Activated CD4-positive, alpha-beta T cell treated with anti-CD3 and anti-CD28 coated beads, Interleukin-2, amount 10 ng/mL, durations not matched to agents 24 days and 14 days (primary cell): Measurements from ENCODE around the gene ADCYAP1. TPM values are rescaled to one million over a fixed set of nuclear protein-coding genes. Genes with fewer than 3 reads are reported as not detected.

Experiments
- DNase-seq: peaks from one replicate; pipeline ENCODE4 v3.0.0; 2022
- H3K27ac Mint-ChIP-seq: one replicate; pipeline ENCODE4 v1.8.0; 2022; ENCODE audit warnings: mild to moderate bottlenecking, mixed read lengths
- H3K27me3 Mint-ChIP-seq: one replicate; pipeline ENCODE4 v1.8.0; 2022; ENCODE audit warnings: mixed read lengths
- H3K36me3 Mint-ChIP-seq: one replicate; pipeline ENCODE4 v1.8.0; 2022; ENCODE audit warnings: low read depth, mild to moderate bottlenecking, mixed read lengths
- H3K4me1 Mint-ChIP-seq: one replicate; pipeline ENCODE4 v1.8.0; 2021; ENCODE audit warnings: mixed read lengths
- H3K4me3 Mint-ChIP-seq: one replicate; pipeline ENCODE4 v1.8.0; 2022; ENCODE audit warnings: mild to moderate bottlenecking, moderate library complexity, mixed read lengths
- H3K9me3 Mint-ChIP-seq: one replicate; pipeline ENCODE4 v1.8.0; 2021; ENCODE audit warnings: mixed read lengths
- intact Hi-C: fragments of 100-400 bp; cut with micrococcal nuclease; formaldehyde crosslinking; loops from one replicate; pipeline ENCODE4 v1.15.1; 2023
- total RNA-seq: library from RNA; stranded (reverse); gene quantifications from 2 replicates; pipeline ENCODE4 v1.2.3, GENCODE V29; 2022

The ADCYAP1 gene
- total RNA-seq, 1 donor from 2014 or later: not detected

DNA sequence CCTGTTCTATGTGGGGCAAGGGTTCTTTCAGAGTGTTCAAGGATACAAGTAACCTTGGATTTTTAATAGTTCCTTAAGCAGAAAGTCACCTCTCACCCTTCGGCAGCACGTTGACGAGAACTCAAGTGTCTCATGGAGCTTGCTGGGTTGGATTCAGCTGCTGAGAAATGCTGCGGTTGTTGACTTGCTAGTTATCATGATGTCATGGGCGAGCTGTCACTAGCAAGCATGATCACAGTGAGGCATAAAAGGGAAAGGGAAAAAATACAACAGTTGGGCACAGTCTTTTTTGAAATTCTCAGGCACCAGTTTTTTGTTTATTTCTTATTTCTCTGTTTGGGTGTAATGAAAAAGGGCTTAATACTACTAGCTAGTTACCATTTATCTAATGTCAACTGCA, 53.2 kb downstream of the ADCYAP1 start:
- Mint-ChIP-seq H3K4me3 (no peak overlapping the region), H3K27ac (no peak overlapping the region), H3K27me3 (peaks cover 7% of the 10 kb centered on the region), H3K9me3 (no peaks in the 10 kb centered on the region), H3K4me1 (no peaks in the 10 kb centered on the region), H3K36me3 (no peaks in the 10 kb centered on the region)
- no peak for DNase-seq
- intact Hi-C loops: no loop called here

DNA sequence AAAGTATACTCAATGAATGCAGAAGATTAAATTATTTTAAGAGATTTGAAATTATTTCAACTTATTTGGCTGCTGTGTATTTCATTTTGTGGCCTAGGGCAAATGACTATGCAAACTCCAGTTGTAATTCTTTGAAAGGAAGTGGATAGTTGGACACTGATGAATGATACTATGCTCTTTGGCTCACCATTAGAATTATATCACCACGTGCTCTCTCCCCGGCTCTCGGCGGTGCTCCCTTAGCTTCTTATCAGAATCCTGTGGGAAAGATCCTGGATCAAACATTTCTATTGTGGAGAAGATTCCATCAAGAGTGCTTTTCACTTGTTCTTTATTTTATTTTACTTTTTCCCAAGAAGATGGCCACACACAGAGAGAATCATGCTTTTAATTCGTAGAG, 55.2 kb downstream of the ADCYAP1 start:
- Mint-ChIP-seq H3K27ac (no peak overlapping the region), H3K9me3 (no peaks in the 10 kb centered on the region), H3K27me3 (peaks cover 9% of the 10 kb centered on the region), H3K4me1 (no peaks in the 10 kb centered on the region), H3K36me3 (no peaks in the 10 kb centered on the region), H3K4me3 (no peak overlapping the region)
- intact Hi-C loops: loop anchor here (2.0 kb wide), 1 partner anchor 95 kb away; no protein-coding TSS in a partner anchor
- no peak for DNase-seq

Other genes starting within 250 kb of the ADCYAP1 start
- 269 and 276 TPM in 2 replicates for gene TYMS, start 247.2 kb upstream of the ADCYAP1 start, total RNA-seq
- 85.2 and 91.8 TPM in 2 replicates for gene ENOSF1, start 192.2 kb upstream of the ADCYAP1 start, total RNA-seq
- gene YES1, start 92.6 kb upstream of the ADCYAP1 start, total RNA-seq: 16.3 and 18.7 TPM in 2 replicates